GM12878 (cell line): ENCODE measurements around the gene CCDC110. TPM values are rescaled to one million over a fixed set of nuclear protein-coding genes. Genes with fewer than 3 reads are reported as not detected.
A peak's percentile ranks its signal among the peaks of the same experiment; 100 is the strongest.

Experiments used
- BRCA1 ChIP-seq: IDR thresholded peaks from 2 replicates; pipeline ENCODE4 v1.6.1; 2011; ENCODE audit warnings: low read depth, low read length, improper control_type of control experiment
- ESRRA ChIP-seq: IDR thresholded peaks from 2 replicates; pipeline ENCODE4 v1.6.1; 2012; ENCODE audit warnings: mild to moderate bottlenecking, low read length, improper control_type of control experiment
- ETV6 ChIP-seq, 2 experiments: fragments of 450-650 bp in 1 of 2; IDR thresholded peaks in 1 of 2; conservative IDR thresholded peaks in 1 of 2; 2 replicates each; pipeline ENCODE4 v1.6.1; 2014; ENCODE audit warnings: antibody characterized with exemption in 1 of 2, borderline replicate concordance in 1 of 2, low read depth in 1 of 2, mild to moderate bottlenecking in 1 of 2, moderate library complexity in 1 of 2
- GABPA ChIP-seq: IDR thresholded peaks from 2 replicates; pipeline ENCODE4 v1.6.1; 2014; ENCODE audit warnings: antibody characterized with exemption, low read depth, mild to moderate bottlenecking, inconsistent platforms
- HDAC2 ChIP-seq: fragments of 200-600 bp; sonication (generic); IDR thresholded peaks from 2 replicates; pipeline ENCODE4 v1.6.1; 2017
- MXI1 ChIP-seq: fragments of 150-350 bp; IDR thresholded peaks from 2 replicates; pipeline ENCODE4 v1.6.1; 2011; ENCODE audit warnings: low read depth, mild to moderate bottlenecking, inconsistent platforms, low read length, improper control_type of control experiment
- NBN ChIP-seq: fragments of 450-650 bp; IDR thresholded peaks from 2 replicates; pipeline ENCODE4 v1.6.1; 2016
- NFXL1 ChIP-seq: fragments of 450-650 bp; IDR thresholded peaks from 2 replicates; pipeline ENCODE4 v1.6.1; 2017; ENCODE audit warnings: antibody characterized with exemption, mild to moderate bottlenecking, borderline replicate concordance
- NR2F1 ChIP-seq: fragments of 450-650 bp; conservative IDR thresholded peaks from 2 replicates; pipeline ENCODE4 v1.6.1; 2017; ENCODE audit warnings: mild to moderate bottlenecking
- PML ChIP-seq: IDR thresholded peaks from 2 replicates; pipeline ENCODE4 v1.6.1; 2012; ENCODE audit warnings: low read length, inconsistent platforms
- POLR2A ChIP-seq: IDR thresholded peaks from 2 replicates; pipeline ENCODE4 v1.6.1; 2011; ENCODE audit warnings: low read depth, mild to moderate bottlenecking, low read length
- RFX5 ChIP-seq: IDR thresholded peaks from 2 replicates; pipeline ENCODE4 v1.6.1; 2011; ENCODE audit warnings: low read depth, low read length, improper control_type of control experiment
- SIX5 ChIP-seq: IDR thresholded peaks from 2 replicates; pipeline ENCODE4 v1.6.1; 2011; ENCODE audit warnings: mild to moderate bottlenecking, low read depth, low read length, moderate library complexity; ENCODE audit not compliant: severe bottlenecking
- TCF3 ChIP-seq: IDR thresholded peaks from 2 replicates; pipeline ENCODE4 v1.6.1; 2012; ENCODE audit warnings: low read depth, mild to moderate bottlenecking, low read length, borderline replicate concordance; ENCODE audit not compliant: insufficient read depth
- TCF7 ChIP-seq: IDR thresholded peaks from 2 replicates; pipeline ENCODE4 v1.6.1; 2014; ENCODE audit warnings: antibody characterized with exemption, borderline replicate concordance
- YBX1 ChIP-seq: fragments of 450-650 bp; IDR thresholded peaks from 2 replicates; pipeline ENCODE4 v1.6.1; 2016; ENCODE audit warnings: antibody characterized with exemption
- polyA plus RNA-seq, 11 experiments: library from polyadenylated mRNA; depleted of rRNA in 4 of 11; unstranded in 6 of 11; stranded (reverse) in 5 of 11; fragments of >200 nt; fragmentation: Nextera tagmentation in 4 of 11; fragmentation: Illumina TruSeq in 1 of 11; extraction: Ambion mirVana in 4 of 11; extraction: Trizol in 1 of 11; gene quantifications; 1 replicate in 1 of 11; 2 replicates in 10 of 11; pipeline versions ENCODE4 v1.2.1 to v1.2.3, GENCODE V29; 2011 to 2016; ENCODE audit warnings: inconsistent platforms in 2 of 11, missing spikeins in 2 of 11, low read depth in 1 of 11
- total RNA-seq, 4 experiments: library from RNA; depleted of rRNA in 3 of 4; stranded (reverse); fragments of >200 nt in 3 of 4; fragmentation: Illumina TruSeq in 1 of 4; extraction: Trizol in 1 of 4; gene quantifications; 2 replicates each; pipeline versions ENCODE4 v1.2.1 to v1.2.3, GENCODE V29; 2013 to 2021
- TF ChIP-seq, protein P1 (sequence below): IDR thresholded peaks from 2 replicates; pipeline ENCODE4 v1.6.1; 2012; ENCODE audit warnings: low read depth, low read length, improper control_type of control experiment
- TF ChIP-seq, protein P2 (sequence below): fragments of 450-650 bp; IDR thresholded peaks from 2 replicates; pipeline ENCODE4 v1.6.1; 2016; ENCODE audit warnings: mild to moderate bottlenecking
- TF ChIP-seq, protein P3 (sequence below): fragments of 450-650 bp; IDR thresholded peaks from 2 replicates; pipeline ENCODE4 v1.6.1; 2018; ENCODE audit warnings: mild to moderate bottlenecking, low read depth, moderate library complexity; ENCODE audit not compliant: partially characterized antibody
- TF ChIP-seq, protein P4 (sequence below): fragments of 450-650 bp; IDR thresholded peaks from 2 replicates; pipeline ENCODE4 v1.6.1; 2014; ENCODE audit warnings: mild to moderate bottlenecking
- TF ChIP-seq, protein P5 (sequence below): fragments of 450-650 bp; IDR thresholded peaks from 2 replicates; pipeline ENCODE4 v1.6.1; 2018; ENCODE audit warnings: borderline replicate concordance, mild to moderate bottlenecking; ENCODE audit not compliant: partially characterized antibody
- TF ChIP-seq, protein P6 (sequence below): IDR thresholded peaks from 2 replicates; pipeline ENCODE4 v1.6.1; 2012; ENCODE audit warnings: low read depth, low read length, improper control_type of control experiment

CCDC110 gene
- total and polyA plus RNA-seq, 10 of the 15 experiments (the other 5 are each of a cell fraction or from before 2014, with no cell fraction given) = 0.85 to 3.1 (median 2.1) TPM; not detected in 1

DNA sequence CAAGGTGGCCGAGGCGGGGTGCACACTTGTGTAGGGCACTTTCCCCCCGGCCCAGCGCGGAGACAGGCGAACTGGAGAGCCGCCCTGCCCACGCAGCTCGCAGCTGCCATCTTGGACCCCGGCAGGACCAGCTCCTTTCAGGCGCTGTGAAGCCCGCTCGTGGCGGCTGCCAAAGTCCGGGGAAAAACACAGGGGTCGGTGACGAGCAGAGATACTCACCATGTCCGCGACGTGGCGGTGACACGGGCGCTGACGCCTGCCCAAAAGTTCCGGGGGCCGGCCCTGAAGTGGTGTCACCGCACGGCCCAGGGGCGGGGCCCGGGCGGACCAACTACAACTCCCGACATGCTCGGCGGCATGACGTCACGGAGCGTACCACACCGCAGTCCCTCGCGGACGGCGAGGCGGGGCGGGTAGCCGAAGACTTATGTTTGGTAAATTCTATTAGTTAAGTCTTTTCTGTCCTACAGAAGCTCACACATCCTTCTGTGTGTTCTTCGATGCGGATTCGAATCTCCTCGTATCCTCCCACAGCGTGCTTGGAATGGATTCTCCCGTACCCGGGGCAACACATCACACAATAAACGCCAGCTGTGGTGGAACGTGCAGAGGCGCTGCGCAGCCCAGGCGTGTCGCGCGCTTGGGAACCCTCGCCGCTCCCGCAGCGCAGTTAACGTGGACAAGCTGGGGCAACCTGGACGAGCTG lies 45.7 kb downstream of the CCDC110 start, which contains the start of gene UFSP2 (continued):
- TF ChIP-seq NR2F1 = 0 out of 2 replicates have a peak, but pooled peaks have one; percentile 31
- peak; percentile 72 for TF ChIP-seq PML
- no peak for TF ChIP-seq BRCA1
- TF ChIP-seq HDAC2 = no peak
- TF ChIP-seq ESRRA = no peak
- no peak for TF ChIP-seq YBX1
- TF ChIP-seq GABPA = no peak
- TF ChIP-seq, protein P1, sequence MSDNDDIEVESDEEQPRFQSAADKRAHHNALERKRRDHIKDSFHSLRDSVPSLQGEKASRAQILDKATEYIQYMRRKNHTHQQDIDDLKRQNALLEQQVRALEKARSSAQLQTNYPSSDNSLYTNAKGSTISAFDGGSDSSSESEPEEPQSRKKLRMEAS = peak; percentile 94
- no peak for TF ChIP-seq ETV6 (conservative IDR thresholded peaks at IDR 0.05 in 1 of 2, IDR thresholded peaks at IDR 0.05 in 1 of 2; ENCODE audit: borderline replicate concordance in 1 of 2, low read depth in 1 of 2)
- TF ChIP-seq MXI1 = peak; percentile 99
- TF ChIP-seq, protein P2, sequence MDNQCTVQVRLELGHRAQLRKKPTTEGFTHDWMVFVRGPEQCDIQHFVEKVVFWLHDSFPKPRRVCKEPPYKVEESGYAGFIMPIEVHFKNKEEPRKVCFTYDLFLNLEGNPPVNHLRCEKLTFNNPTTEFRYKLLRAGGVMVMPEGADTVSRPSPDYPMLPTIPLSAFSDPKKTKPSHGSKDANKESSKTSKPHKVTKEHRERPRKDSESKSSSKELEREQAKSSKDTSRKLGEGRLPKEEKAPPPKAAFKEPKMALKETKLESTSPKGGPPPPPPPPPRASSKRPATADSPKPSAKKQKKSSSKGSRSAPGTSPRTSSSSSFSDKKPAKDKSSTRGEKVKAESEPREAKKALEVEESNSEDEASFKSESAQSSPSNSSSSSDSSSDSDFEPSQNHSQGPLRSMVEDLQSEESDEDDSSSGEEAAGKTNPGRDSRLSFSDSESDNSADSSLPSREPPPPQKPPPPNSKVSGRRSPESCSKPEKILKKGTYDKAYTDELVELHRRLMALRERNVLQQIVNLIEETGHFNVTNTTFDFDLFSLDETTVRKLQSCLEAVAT = peak; percentile 48
- TF ChIP-seq, protein P3, sequence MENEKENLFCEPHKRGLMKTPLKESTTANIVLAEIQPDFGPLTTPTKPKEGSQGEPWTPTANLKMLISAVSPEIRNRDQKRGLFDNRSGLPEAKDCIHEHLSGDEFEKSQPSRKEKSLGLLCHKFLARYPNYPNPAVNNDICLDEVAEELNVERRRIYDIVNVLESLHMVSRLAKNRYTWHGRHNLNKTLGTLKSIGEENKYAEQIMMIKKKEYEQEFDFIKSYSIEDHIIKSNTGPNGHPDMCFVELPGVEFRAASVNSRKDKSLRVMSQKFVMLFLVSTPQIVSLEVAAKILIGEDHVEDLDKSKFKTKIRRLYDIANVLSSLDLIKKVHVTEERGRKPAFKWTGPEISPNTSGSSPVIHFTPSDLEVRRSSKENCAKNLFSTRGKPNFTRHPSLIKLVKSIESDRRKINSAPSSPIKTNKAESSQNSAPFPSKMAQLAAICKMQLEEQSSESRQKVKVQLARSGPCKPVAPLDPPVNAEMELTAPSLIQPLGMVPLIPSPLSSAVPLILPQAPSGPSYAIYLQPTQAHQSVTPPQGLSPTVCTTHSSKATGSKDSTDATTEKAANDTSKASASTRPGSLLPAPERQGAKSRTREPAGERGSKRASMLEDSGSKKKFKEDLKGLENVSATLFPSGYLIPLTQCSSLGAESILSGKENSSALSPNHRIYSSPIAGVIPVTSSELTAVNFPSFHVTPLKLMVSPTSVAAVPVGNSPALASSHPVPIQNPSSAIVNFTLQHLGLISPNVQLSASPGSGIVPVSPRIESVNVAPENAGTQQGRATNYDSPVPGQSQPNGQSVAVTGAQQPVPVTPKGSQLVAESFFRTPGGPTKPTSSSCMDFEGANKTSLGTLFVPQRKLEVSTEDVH = peak; percentile 77
- TF ChIP-seq NBN = peak; percentile 99
- peak; percentile 75 for TF ChIP-seq POLR2A
- TF ChIP-seq, protein P4, sequence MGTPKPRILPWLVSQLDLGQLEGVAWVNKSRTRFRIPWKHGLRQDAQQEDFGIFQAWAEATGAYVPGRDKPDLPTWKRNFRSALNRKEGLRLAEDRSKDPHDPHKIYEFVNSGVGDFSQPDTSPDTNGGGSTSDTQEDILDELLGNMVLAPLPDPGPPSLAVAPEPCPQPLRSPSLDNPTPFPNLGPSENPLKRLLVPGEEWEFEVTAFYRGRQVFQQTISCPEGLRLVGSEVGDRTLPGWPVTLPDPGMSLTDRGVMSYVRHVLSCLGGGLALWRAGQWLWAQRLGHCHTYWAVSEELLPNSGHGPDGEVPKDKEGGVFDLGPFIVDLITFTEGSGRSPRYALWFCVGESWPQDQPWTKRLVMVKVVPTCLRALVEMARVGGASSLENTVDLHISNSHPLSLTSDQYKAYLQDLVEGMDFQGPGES = peak; percentile 57
- TF ChIP-seq, protein P5, sequence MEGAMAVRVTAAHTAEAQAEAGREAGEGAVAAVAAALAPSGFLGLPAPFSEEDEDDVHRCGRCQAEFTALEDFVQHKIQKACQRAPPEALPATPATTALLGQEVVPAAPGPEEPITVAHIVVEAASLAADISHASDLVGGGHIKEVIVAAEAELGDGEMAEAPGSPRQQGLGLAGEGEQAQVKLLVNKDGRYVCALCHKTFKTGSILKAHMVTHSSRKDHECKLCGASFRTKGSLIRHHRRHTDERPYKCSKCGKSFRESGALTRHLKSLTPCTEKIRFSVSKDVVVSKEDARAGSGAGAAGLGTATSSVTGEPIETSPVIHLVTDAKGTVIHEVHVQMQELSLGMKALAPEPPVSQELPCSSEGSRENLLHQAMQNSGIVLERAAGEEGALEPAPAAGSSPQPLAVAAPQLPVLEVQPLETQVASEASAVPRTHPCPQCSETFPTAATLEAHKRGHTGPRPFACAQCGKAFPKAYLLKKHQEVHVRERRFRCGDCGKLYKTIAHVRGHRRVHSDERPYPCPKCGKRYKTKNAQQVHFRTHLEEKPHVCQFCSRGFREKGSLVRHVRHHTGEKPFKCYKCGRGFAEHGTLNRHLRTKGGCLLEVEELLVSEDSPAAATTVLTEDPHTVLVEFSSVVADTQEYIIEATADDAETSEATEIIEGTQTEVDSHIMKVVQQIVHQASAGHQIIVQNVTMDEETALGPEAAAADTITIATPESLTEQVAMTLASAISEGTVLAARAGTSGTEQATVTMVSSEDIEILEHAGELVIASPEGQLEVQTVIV = no peak
- peak; percentile 93 for TF ChIP-seq TCF3
- peak; percentile 95 for TF ChIP-seq SIX5
- TF ChIP-seq NFXL1 = no peak
- TF ChIP-seq, protein P6, sequence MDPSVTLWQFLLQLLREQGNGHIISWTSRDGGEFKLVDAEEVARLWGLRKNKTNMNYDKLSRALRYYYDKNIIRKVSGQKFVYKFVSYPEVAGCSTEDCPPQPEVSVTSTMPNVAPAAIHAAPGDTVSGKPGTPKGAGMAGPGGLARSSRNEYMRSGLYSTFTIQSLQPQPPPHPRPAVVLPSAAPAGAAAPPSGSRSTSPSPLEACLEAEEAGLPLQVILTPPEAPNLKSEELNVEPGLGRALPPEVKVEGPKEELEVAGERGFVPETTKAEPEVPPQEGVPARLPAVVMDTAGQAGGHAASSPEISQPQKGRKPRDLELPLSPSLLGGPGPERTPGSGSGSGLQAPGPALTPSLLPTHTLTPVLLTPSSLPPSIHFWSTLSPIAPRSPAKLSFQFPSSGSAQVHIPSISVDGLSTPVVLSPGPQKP = 0 out of 2 replicates have a peak, but pooled peaks have one; percentile 34
- TF ChIP-seq TCF7 = no peak
- no peak for TF ChIP-seq RFX5
